ENCODE measurements around the gene NSG2.

NSG2 gene

GRCh38 chr5:174106997-174107655 lies 61.6 kb downstream of the NSG2 start:
- no peak for TF ChIP-seq ZFX (IDR thresholded peaks at IDR 0.05; ENCODE audit: borderline replicate concordance)
- TF ChIP-seq CTCF (IDR thresholded peaks at IDR 0.05), result no peak
- H3K27ac ChIP-seq, result no peak overlapping the region

GRCh38 chr5:174108745-174109144 lies 63.2 kb downstream of the NSG2 start:
- TF ChIP-seq ZFX (IDR thresholded peaks at IDR 0.05; ENCODE audit: borderline replicate concordance) (no peak), CTCF (IDR thresholded peaks at IDR 0.05) (no peak)
- no peak overlapping the region for H3K27ac ChIP-seq

GRCh38 chr5:174109698-174110260 lies 64.3 kb downstream of the NSG2 start:
- H3K27ac ChIP-seq, result no peak overlapping the region
- TF ChIP-seq ZFX (IDR thresholded peaks at IDR 0.05; ENCODE audit: borderline replicate concordance) (no peak), CTCF (IDR thresholded peaks at IDR 0.05) (no peak)

- no peak overlapping the region for H3K27ac ChIP-seq
- TF ChIP-seq CTCF (IDR thresholded peaks at IDR 0.05) (no peak), ZFX (IDR thresholded peaks at IDR 0.05; ENCODE audit: borderline replicate concordance) (no peak)
Observed at GRCh38 chr5:174110310-174110709, 64.8 kb downstream of the NSG2 start.

- no peak overlapping the region for H3K27ac ChIP-seq
- TF ChIP-seq ZFX (IDR thresholded peaks at IDR 0.05; ENCODE audit: borderline replicate concordance) (no peak), CTCF (IDR thresholded peaks at IDR 0.05) (no peak)
Observed at GRCh38 chr5:174111287-174111973, 65.9 kb downstream of the NSG2 start.

- H3K27ac ChIP-seq, result no peak overlapping the region
- TF ChIP-seq ZFX (IDR thresholded peaks at IDR 0.05; ENCODE audit: borderline replicate concordance) (no peak), CTCF (IDR thresholded peaks at IDR 0.05) (no peak)
Observed at GRCh38 chr5:174115226-174115625, 69.7 kb downstream of the NSG2 start.
